ENCODE measurements around the gene STOML1. TPM values are rescaled to one million over a fixed set of nuclear protein-coding genes. Genes with fewer than 3 reads are reported as not detected.

STOML1 gene
- polyA plus RNA-seq, 1 donor from 2014 or later, result 6.6 TPM

GRCh38 chr15:74028646-74029045 lies 36.6 kb upstream of the STOML1 start:
- no peak overlapping the region for H3K4me3 Mint-ChIP-seq
- H3K4me1 Mint-ChIP-seq, result peaks cover 0 to 3% (median 0%) of the 10 kb centered on the region in 3 donors
- H3K9me3 Mint-ChIP-seq, result no peaks in the 10 kb centered on the region
- peaks cover 3% of the 10 kb centered on the region for H3K36me3 Mint-ChIP-seq
- H3K27me3 Mint-ChIP-seq, result no peaks in the 10 kb centered on the region
- peak overlapping the region in 1 of 3 donors; percentile 13 for H3K27ac Mint-ChIP-seq

- no peak overlapping the region for H3K27ac Mint-ChIP-seq
- H3K27me3 Mint-ChIP-seq, result no peaks in the 10 kb centered on the region
- H3K4me1 Mint-ChIP-seq, result peaks cover 0 to 3% (median 0%) of the 10 kb centered on the region in 3 donors
- H3K4me3 Mint-ChIP-seq, result no peak overlapping the region
- H3K36me3 Mint-ChIP-seq, result peaks cover 3% of the 10 kb centered on the region
- H3K9me3 Mint-ChIP-seq, result no peaks in the 10 kb centered on the region
Measured at GRCh38 chr15:74027688-74028087, 35.6 kb upstream of the STOML1 start.

GRCh38 chr15:74025436-74025835 lies 33.3 kb upstream of the STOML1 start:
- no peak overlapping the region for H3K4me3 Mint-ChIP-seq
- H3K9me3 Mint-ChIP-seq, result no peaks in the 10 kb centered on the region
- H3K36me3 Mint-ChIP-seq, result peaks cover 3% of the 10 kb centered on the region
- H3K27me3 Mint-ChIP-seq, result no peaks in the 10 kb centered on the region
- H3K27ac Mint-ChIP-seq, result no peak overlapping the region
- peaks cover 0 to 3% (median 2%) of the 10 kb centered on the region in 3 donors for H3K4me1 Mint-ChIP-seq

- Mint-ChIP-seq H3K4me3 (no peak overlapping the region), H3K27me3 (no peaks in the 10 kb centered on the region), H3K36me3 (peaks cover 3% of the 10 kb centered on the region), H3K9me3 (no peaks in the 10 kb centered on the region), H3K27ac (no peak overlapping the region), H3K4me1 (peaks cover 2 to 3% (median 2%) of the 10 kb centered on the region in 3 donors)
Measured at GRCh38 chr15:74024687-74025086, 32.6 kb upstream of the STOML1 start.

- Mint-ChIP-seq H3K4me3 (no peak overlapping the region), H3K36me3 (peaks cover 3% of the 10 kb centered on the region), H3K9me3 (no peaks in the 10 kb centered on the region), H3K27ac (no peak overlapping the region), H3K27me3 (no peaks in the 10 kb centered on the region), H3K4me1 (peaks cover 2 to 3% (median 3%) of the 10 kb centered on the region in 3 donors)
Measured at GRCh38 chr15:74022706-74023470, 30.8 kb upstream of the STOML1 start.

- Mint-ChIP-seq H3K9me3 (no peaks in the 10 kb centered on the region), H3K36me3 (no peaks in the 10 kb centered on the region)
Measured at GRCh38 chr15:74019734-74020133, 27.6 kb upstream of the STOML1 start.

GRCh38 chr15:74013374-74013894 lies 21.3 kb upstream of the STOML1 start:
- H3K4me3 Mint-ChIP-seq, result no peak overlapping the region
- no peaks in the 10 kb centered on the region for H3K9me3 Mint-ChIP-seq
- H3K4me1 Mint-ChIP-seq, result peaks cover 5 to 22% (median 14%) of the 10 kb centered on the region in 3 donors
- H3K27ac Mint-ChIP-seq, result no peak overlapping the region
- peaks cover 1% of the 10 kb centered on the region for H3K36me3 Mint-ChIP-seq
- H3K27me3 Mint-ChIP-seq, result no peaks in the 10 kb centered on the region

More at GRCh38 chr15:74019734-74020133, 27.6 kb upstream of the STOML1 start:
- H3K27me3 Mint-ChIP-seq, result no peaks in the 10 kb centered on the region
- H3K4me1 Mint-ChIP-seq, result peaks cover 1 to 13% (median 6%) of the 10 kb centered on the region in 3 donors
- H3K27ac Mint-ChIP-seq, result no peak overlapping the region
- no peak overlapping the region for H3K4me3 Mint-ChIP-seq

- H3K9me3 Mint-ChIP-seq, result no peaks in the 10 kb centered on the region
- H3K36me3 Mint-ChIP-seq, result peaks cover 7% of the 10 kb centered on the region
- no peaks in the 10 kb centered on the region for H3K27me3 Mint-ChIP-seq
- H3K4me1 Mint-ChIP-seq, result peaks cover 21 to 38% (median 28%) of the 10 kb centered on the region in 3 donors
- no peak overlapping the region for H3K4me3 Mint-ChIP-seq
- H3K27ac Mint-ChIP-seq, result no peak overlapping the region
Measured at GRCh38 chr15:74011610-74012009, 19.5 kb upstream of the STOML1 start.

- peaks cover 11% of the 10 kb centered on the region for H3K36me3 Mint-ChIP-seq
- H3K4me1 Mint-ChIP-seq, result peaks cover 25 to 42% (median 33%) of the 10 kb centered on the region in 3 donors
- no peaks in the 10 kb centered on the region for H3K27me3 Mint-ChIP-seq
- H3K9me3 Mint-ChIP-seq, result no peaks in the 10 kb centered on the region
- H3K4me3 Mint-ChIP-seq, result peak overlapping the region in 2 of 4 donors; percentile 23 to 24
- peak overlapping the region in 1 of 3 donors; percentile 59 for H3K27ac Mint-ChIP-seq
Measured at GRCh38 chr15:74010929-74011540, 18.9 kb upstream of the STOML1 start.

GRCh38 chr15:74008901-74009300 lies 16.8 kb upstream of the STOML1 start:
- Mint-ChIP-seq H3K27ac (peak overlapping the region in 1 of 3 donors; percentile 76), H3K36me3 (peaks cover 15% of the 10 kb centered on the region), H3K9me3 (no peaks in the 10 kb centered on the region), H3K4me1 (peaks cover 21 to 43% (median 32%) of the 10 kb centered on the region in 3 donors), H3K27me3 (no peaks in the 10 kb centered on the region), H3K4me3 (peak overlapping the region in 1 of 4 donors; percentile 60)

- Mint-ChIP-seq H3K4me1 (peaks cover 19 to 45% (median 39%) of the 10 kb centered on the region in 3 donors), H3K36me3 (peaks cover 20% of the 10 kb centered on the region), H3K4me3 (peak overlapping the region; percentile 0 to 86 (median 69)), H3K9me3 (no peaks in the 10 kb centered on the region), H3K27ac (peak overlapping the region; percentile 3 to 93 (median 76)), H3K27me3 (no peaks in the 10 kb centered on the region)
Measured at GRCh38 chr15:74007820-74008371, 15.8 kb upstream of the STOML1 start.

- H3K4me3 Mint-ChIP-seq, result peak overlapping the region; percentile 4 to 86 (median 69)
- no peaks in the 10 kb centered on the region for H3K9me3 Mint-ChIP-seq
- H3K36me3 Mint-ChIP-seq, result peaks cover 20% of the 10 kb centered on the region
Measured at GRCh38 chr15:74006774-74007639, 14.9 kb upstream of the STOML1 start.

GRCh38 chr15:73997986-73998385 lies 5.9 kb upstream of the STOML1 start:
- Mint-ChIP-seq H3K9me3 (no peaks in the 10 kb centered on the region), H3K4me3 (peak overlapping the region in 2 of 4 donors; percentile 33 to 99), H3K27ac (peak overlapping the region in 1 of 3 donors; percentile 16), H3K36me3 (peaks cover 2% of the 10 kb centered on the region), H3K27me3 (no peaks in the 10 kb centered on the region), H3K4me1 (peaks cover 38 to 41% (median 39%) of the 10 kb centered on the region in 3 donors)

More at GRCh38 chr15:74006774-74007639, 14.9 kb upstream of the STOML1 start:
- peaks cover 19 to 43% (median 39%) of the 10 kb centered on the region in 3 donors for H3K4me1 Mint-ChIP-seq
- H3K27me3 Mint-ChIP-seq, result no peaks in the 10 kb centered on the region
- H3K27ac Mint-ChIP-seq, result peak overlapping the region; percentile 3 to 93 (median 51)

- no peaks in the 10 kb centered on the region for H3K27me3 Mint-ChIP-seq
- H3K4me3 Mint-ChIP-seq, result peak overlapping the region; percentile 71 to 99 (median 96)
- H3K9me3 Mint-ChIP-seq, result no peaks in the 10 kb centered on the region
- peaks cover 2% of the 10 kb centered on the region for H3K36me3 Mint-ChIP-seq
- H3K27ac Mint-ChIP-seq, result peak overlapping the region in 2 of 3 donors; percentile 93
- H3K4me1 Mint-ChIP-seq, result peaks cover 39 to 46% (median 43%) of the 10 kb centered on the region in 3 donors
Measured at GRCh38 chr15:73996939-73997338, 4.8 kb upstream of the STOML1 start.
